Panc1 (cell line): ENCODE results near the gene EXOC3L1. TPM values are rescaled to one million over a fixed set of nuclear protein-coding genes. Genes with fewer than 3 reads are reported as not detected.
A peak's percentile ranks its signal among the peaks of the same experiment; 100 is the strongest.

Source experiments
- ATAC-seq: fragments of 200-7000 bp; cut with Tn5 transposase; 2 replicates; pipeline ENCODE4 v1.9.1; 2020; ENCODE audit warnings: mild to moderate bottlenecking, moderate library complexity
- Bru-seq: library from RNA; stranded (reverse); fragments of 400-500 nt; gene quantifications from one replicate; lab custom pipeline; 2021; lab: Mats Ljungman, UMichigan
- BruChase-seq, 2 experiments: library from RNA; stranded (reverse); fragments of 400-500 nt; gene quantifications; one replicate each; lab custom pipeline; 2021; lab: Mats Ljungman, UMichigan
- BruUV-seq: library from RNA; stranded (reverse); fragments of 400-500 nt; replicated peaks from 2 replicates; lab custom pipeline; 2021; lab: Mats Ljungman, UMichigan
- CTCF ChIA-PET: fragments of 300-600 bp; sonication (Branson Sonifier 250); formaldehyde crosslinking; loops from one replicate; lab custom pipeline; 2022; ENCODE audit warnings: antibody characterized with exemption; lab: Charles Lee
- POLR2A ChIA-PET: fragments of 300-600 bp; sonication (Branson Sonifier 250); formaldehyde crosslinking; loops from one replicate; lab custom pipeline; 2022; ENCODE audit warnings: antibody characterized with exemption; lab: Charles Lee
- DNase-seq: peaks from one replicate; pipeline ENCODE4 v3.0.0-alpha.2; 2010; ENCODE audit warnings: low read depth, low spot score
- H3K27ac ChIP-seq: 2 replicates; pipeline ENCODE4 v1.5.1; 2011; ENCODE audit warnings: mild to moderate bottlenecking, low read length, inconsistent platforms
- H3K27me3 ChIP-seq: fragments of 200-500 bp; sonication (Bioruptor generic); 2 replicates; pipeline ENCODE4 v1.6.0; 2014; ENCODE audit warnings: low read length, inconsistent platforms; ENCODE audit not compliant: control insufficient read depth, insufficient read depth
- H3K36me3 ChIP-seq: fragments of 200-500 bp; sonication (Bioruptor generic); 2 replicates; pipeline ENCODE4 v1.5.1; 2014; ENCODE audit warnings: inconsistent platforms, mild to moderate bottlenecking, low read length, moderate library complexity; ENCODE audit not compliant: control insufficient read depth, insufficient read depth
- H3K4me1 ChIP-seq: 2 replicates; pipeline ENCODE4 v1.5.1; 2011; ENCODE audit warnings: inconsistent platforms, mild to moderate bottlenecking, low read length, moderate library complexity; ENCODE audit not compliant: control insufficient read depth, insufficient read depth
- H3K4me3 ChIP-seq, 2 experiments: 2 replicates each; pipeline ENCODE4 v1.5.1; 2011 to 2012; ENCODE audit warnings: low read depth in 2 of 2, low read length in 2 of 2, mild to moderate bottlenecking in 2 of 2, inconsistent platforms in 1 of 2, moderate library complexity in 1 of 2
- H3K9me3 ChIP-seq: fragments of 200-500 bp; sonication (Bioruptor generic); 2 replicates; pipeline ENCODE4 v1.5.1; 2014; ENCODE audit warnings: low read depth, mild to moderate bottlenecking, inconsistent platforms, low read length, moderate library complexity; ENCODE audit not compliant: control insufficient read depth, insufficient read depth
- CTCF ChIP-seq: fragments of 450-650 bp; IDR thresholded peaks from 2 replicates; pipeline ENCODE4 v1.5.1; 2017; ENCODE audit warnings: mild to moderate bottlenecking
- POLR2AphosphoS5 ChIP-seq: IDR thresholded peaks from 2 replicates; pipeline ENCODE4 v1.6.1; 2012; ENCODE audit warnings: mild to moderate bottlenecking, low read depth, low read length, moderate library complexity
- REST ChIP-seq, 2 experiments: IDR thresholded peaks; 2 replicates each; pipeline ENCODE4 v1.6.1; 2011 to 2012; ENCODE audit warnings: low read depth in 2 of 2, control low read depth in 1 of 2, low read length in 1 of 2, mild to moderate bottlenecking in 1 of 2, moderate library complexity in 1 of 2; ENCODE audit not compliant: insufficient read depth in 1 of 2
- SIN3A ChIP-seq: IDR thresholded peaks from 2 replicates; pipeline ENCODE4 v1.6.1; 2012; ENCODE audit warnings: low read depth, mild to moderate bottlenecking, low read length, moderate library complexity, borderline replicate concordance; ENCODE audit not compliant: insufficient read depth
- TCF7L2 ChIP-seq: IDR thresholded peaks from 2 replicates; pipeline ENCODE4 v1.6.1; 2011; ENCODE audit warnings: mild to moderate bottlenecking, low read depth, low read length, inconsistent platforms
- in situ Hi-C: cut with HindIII; loops from 2 replicates; pipeline ENCODE4 v1.10.0; 2016; ENCODE audit warnings: low sequenced_read_pairs, low pct_unique_long_range_greater_than_20kb
- intact Hi-C: fragments of 100-400 bp; cut with micrococcal nuclease; formaldehyde crosslinking; loops from one replicate; pipeline ENCODE4 v1.10.0; 2022; ENCODE audit not compliant: unreplicated experiment
- long read RNA-seq: library from polyadenylated mRNA; unstranded; transcript quantifications from one replicate; pipeline ENCODE4 v2.0.0, GENCODE V29; 2021; ENCODE audit not compliant: unreplicated experiment
- polyA plus RNA-seq: library from polyadenylated mRNA; unstranded; fragments of >200 nt; gene quantifications from one replicate; pipeline ENCODE4 v1.2.1, GENCODE V29; 2012; ENCODE audit warnings: missing spikeins; ENCODE audit not compliant: insufficient read length
- total RNA-seq: library from RNA; stranded (reverse); gene quantifications from one replicate; pipeline ENCODE4 v1.2.1, GENCODE V29; 2021; ENCODE audit not compliant: unreplicated experiment

The EXOC3L1 gene
- 0.41 TPM for total RNA-seq
- 1.5 TPM for polyA plus RNA-seq
- Bru-seq, nascent RNA = percentile 11 among the genes with signal in this experiment
- percentile 11 among the genes with signal in this experiment for BruChase-seq, experiment 1, labeled RNA remaining after a 2-hour chase
- BruChase-seq, experiment 2, labeled RNA remaining after a 6-hour chase = percentile 8 among the genes with signal in this experiment
- long read RNA-seq, partial matches to known transcripts = 1 of 1 reads
- long read RNA-seq, other reads (novel, unspliced or antisense) = 0 of 1 reads

GRCh38 chr16:67190041-67190440, at the start of gene EXOC3L1:
Gene EXOC3L1, minus strand, starts transcription at chr16:67190136. Its CDS starts 460 bp downstream, at chr16:67189676.
- H3K27me3 ChIP-seq = no peaks in the 10 kb centered on the region
- BruUV-seq = no TSS peak
- no peaks in the 10 kb centered on the region for H3K9me3 ChIP-seq
- H3K4me3 ChIP-seq = no peak within 1 kb of the TSS
- no peak within 1 kb of the TSS for H3K27ac ChIP-seq
- no peak for TF ChIP-seq TCF7L2
- TF ChIP-seq CTCF = no peak
- DNase-seq = no peak
- ChIA-PET CTCF (interaction anchor here (0.8 kb wide), 1 partner anchor 8 kb away, joined by 3 read pairs; no protein-coding TSS in a partner anchor), POLR2A (no interaction called here)
- in situ Hi-C loops (no loop called here), intact Hi-C loops (no loop called here)
- H3K4me1 ChIP-seq = peaks cover 9% of the 10 kb centered on the region
- no peak for ATAC-seq
- H3K36me3 ChIP-seq = peaks cover 14% of the 10 kb centered on the region; the same call in 1 of the 2 replicates

- in situ Hi-C loops = no loop called here
- intact Hi-C loops = no loop called here
- BruUV-seq = no TSS peak
Observed at GRCh38 chr16:67238806-67239470, 49.0 kb upstream of the EXOC3L1 start.

More at GRCh38 chr16:67238806-67239470, 49.0 kb upstream of the EXOC3L1 start:
- Histone ChIP-seq H3K36me3 (no peaks in the 10 kb centered on the region), H3K4me3 (no peak overlapping the region), H3K27ac (no peak overlapping the region), H3K27me3 (no peaks in the 10 kb centered on the region), H3K9me3 (no peaks in the 10 kb centered on the region), H3K4me1 (peaks cover 5% of the 10 kb centered on the region; the same call in 1 of the 2 replicates)
- ATAC-seq (no peak), DNase-seq (no peak)
- TF ChIP-seq TCF7L2 (no peak), POLR2AphosphoS5 (no peak), SIN3A (no peak), REST (IDR thresholded peaks at IDR 0.05; ENCODE audit: insufficient read depth in 1 of 2, low read depth in 2 of 2, low read length in 1 of 2) (no peak), CTCF (no peak)
- ChIA-PET CTCF (no interaction called here), POLR2A (no interaction called here)
